Esophagus muscularis mucosa (tissue), 4 donors: ENCODE results near the gene OR51S1.

Experiments
- CTCF ChIP-seq, 3 experiments: fragments of 200-600 bp in 2 of 3; fragments of 450-650 bp in 1 of 3; sonication (generic) in 2 of 3; IDR thresholded peaks; one replicate each; pipeline ENCODE4 v1.5.1; 2017 to 2019; ENCODE audit warnings: antibody characterized with exemption in 3 of 3, mild to moderate bottlenecking in 2 of 3, moderate library complexity in 1 of 3
- EP300 ChIP-seq: sonication (generic); formaldehyde crosslinking; IDR thresholded peaks from one replicate; pipeline ENCODE4 v1.6.1; 2017; ENCODE audit warnings: antibody characterized with exemption
- POLR2AphosphoS5 ChIP-seq, 2 donors: sonication (generic); formaldehyde crosslinking; IDR thresholded peaks; one replicate each; pipeline ENCODE4 v1.6.1; 2017; ENCODE audit warnings: antibody characterized with exemption in 2 of 2

- TF ChIP-seq POLR2AphosphoS5 (IDR thresholded peaks at IDR 0.05) (no peak), EP300 (no peak), CTCF (IDR thresholded peaks at IDR 0.05) (no peak)
Measured at GRCh38 chr11:4830346-4830745, 18.7 kb downstream of the OR51S1 start.
